GM13976 (cell line): Measurements from ENCODE around the gene HS6ST2.

Source experiments
- DNase-seq: peaks from one replicate; pipeline ENCODE4 v3.0.0; 2012; ENCODE audit warnings: low spot score
- in situ Hi-C: fragments of 300-500 bp; cut with MboI; formaldehyde crosslinking; loops from one replicate; pipeline ENCODE4 v1.12.0; 2022; ENCODE audit warnings: low sequenced_read_pairs, mixed read lengths, inconsistent platforms; ENCODE audit not compliant: unreplicated experiment
- TF ChIP-seq, protein P1 (sequence below): IDR thresholded peaks from 2 replicates; pipeline ENCODE4 v1.5.1; 2012; ENCODE audit warnings: borderline replicate concordance, mild to moderate bottlenecking; ENCODE audit not compliant: insufficient read depth; ENCODE audit errors: extremely low read depth, missing control alignments, control extremely low read depth

The HS6ST2 gene

DNA sequence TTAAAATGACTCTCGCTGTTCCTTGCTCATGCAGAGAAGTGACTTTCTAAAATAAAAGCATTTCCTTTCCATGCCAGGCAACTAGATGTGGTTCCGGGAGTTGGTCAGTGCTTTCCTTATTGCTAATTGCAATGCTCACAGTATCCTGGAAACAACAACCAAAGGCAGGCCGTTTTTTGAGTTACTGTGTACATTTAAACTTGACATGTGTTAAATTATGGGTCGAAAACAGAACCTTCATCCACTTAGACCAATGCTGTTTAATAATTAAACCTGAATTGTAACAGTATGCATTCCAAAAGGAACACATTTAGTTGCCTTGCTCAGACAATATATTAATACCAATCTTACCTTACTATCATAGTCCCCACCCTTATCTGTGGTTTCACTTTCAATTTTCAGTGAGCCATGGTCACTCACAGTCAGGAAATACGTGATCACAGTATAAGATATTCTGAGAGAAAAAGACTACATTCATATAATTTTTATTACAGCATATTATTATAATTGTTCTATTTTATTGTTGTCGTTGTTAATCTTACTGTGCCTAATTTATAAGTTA is 102.6 kb downstream of the HS6ST2 start:
- in situ Hi-C loops, result no loop called here
- TF ChIP-seq, protein P1, sequence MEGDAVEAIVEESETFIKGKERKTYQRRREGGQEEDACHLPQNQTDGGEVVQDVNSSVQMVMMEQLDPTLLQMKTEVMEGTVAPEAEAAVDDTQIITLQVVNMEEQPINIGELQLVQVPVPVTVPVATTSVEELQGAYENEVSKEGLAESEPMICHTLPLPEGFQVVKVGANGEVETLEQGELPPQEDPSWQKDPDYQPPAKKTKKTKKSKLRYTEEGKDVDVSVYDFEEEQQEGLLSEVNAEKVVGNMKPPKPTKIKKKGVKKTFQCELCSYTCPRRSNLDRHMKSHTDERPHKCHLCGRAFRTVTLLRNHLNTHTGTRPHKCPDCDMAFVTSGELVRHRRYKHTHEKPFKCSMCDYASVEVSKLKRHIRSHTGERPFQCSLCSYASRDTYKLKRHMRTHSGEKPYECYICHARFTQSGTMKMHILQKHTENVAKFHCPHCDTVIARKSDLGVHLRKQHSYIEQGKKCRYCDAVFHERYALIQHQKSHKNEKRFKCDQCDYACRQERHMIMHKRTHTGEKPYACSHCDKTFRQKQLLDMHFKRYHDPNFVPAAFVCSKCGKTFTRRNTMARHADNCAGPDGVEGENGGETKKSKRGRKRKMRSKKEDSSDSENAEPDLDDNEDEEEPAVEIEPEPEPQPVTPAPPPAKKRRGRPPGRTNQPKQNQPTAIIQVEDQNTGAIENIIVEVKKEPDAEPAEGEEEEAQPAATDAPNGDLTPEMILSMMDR, result no peak

DNA sequence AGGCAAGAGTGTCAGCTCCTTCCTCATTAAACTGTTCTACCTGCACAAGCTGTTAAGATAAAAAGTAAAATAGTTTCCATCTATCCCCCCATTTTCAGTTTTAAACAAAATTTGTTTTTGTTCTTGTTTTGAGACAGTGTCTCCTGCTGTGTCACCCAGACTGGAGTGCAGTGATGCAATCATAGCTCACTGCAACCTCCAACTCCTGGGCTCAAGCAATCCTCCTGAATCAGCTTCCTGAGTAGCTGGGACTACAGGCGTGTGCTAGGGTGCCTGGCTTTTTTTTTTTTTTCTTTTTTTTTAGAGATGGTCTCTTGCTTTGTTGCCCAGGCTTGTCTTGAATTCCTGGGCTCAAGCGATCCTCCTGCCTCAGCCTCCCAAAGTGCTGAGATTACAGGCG is 105.4 kb downstream of the HS6ST2 start:
- in situ Hi-C loops, result no loop called here
- TF ChIP-seq, protein P1, result no peak
- DNase-seq, result no peak

More for the DNA sequence above, 102.6 kb downstream of the HS6ST2 start:
- no peak for DNase-seq

DNA sequence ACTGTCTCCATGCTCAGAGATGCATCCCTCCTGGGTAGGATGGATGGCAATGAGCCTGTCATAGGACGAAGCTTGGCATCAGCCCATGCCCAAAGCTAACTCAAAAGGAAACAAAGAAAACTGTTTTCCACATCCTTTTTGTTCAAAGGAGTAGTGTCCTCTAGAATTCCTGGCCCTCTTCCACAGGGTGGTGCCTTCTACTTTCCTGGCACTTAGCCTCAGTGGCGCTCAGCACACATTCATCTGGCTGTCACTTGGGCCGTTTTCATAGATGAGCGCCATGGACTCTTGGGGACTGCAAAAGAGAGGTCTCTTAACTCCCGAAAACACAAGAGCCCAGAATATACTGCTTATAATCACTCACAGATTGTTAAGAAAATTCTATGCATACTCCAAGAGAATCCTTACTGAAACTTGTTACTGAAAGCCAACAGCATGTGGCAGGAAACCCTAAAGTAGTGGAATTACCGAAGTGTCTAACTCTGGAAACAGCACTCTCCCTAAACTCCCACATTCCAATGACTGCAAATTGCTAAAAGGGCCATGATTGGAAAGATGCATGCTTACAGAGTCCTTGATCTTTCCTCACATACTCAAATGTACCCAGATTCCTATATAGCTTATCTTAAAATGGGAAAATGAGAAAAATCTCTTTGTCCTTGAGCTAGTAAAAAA is 110.0 kb downstream of the HS6ST2 start:
- no peak for DNase-seq
- TF ChIP-seq, protein P1, result no peak
- in situ Hi-C loops, result no loop called here

DNA sequence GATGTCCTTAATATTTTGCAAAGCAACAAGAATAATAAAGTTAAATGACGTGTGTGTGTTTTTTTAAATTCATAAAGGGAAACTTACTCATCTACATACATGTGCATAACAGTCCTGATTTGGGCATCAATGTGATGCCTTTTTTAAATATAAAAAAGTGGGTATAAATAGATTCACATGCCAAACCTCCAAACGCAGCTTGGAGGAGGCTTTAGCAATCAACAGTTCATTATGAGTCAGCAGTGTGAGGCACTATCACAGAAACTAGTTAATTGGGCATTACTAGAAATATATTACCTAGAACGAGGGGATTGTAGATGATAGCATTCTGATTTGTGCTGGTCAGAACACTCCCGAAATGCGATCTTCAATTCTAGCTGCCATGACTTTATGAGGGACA is 115.1 kb downstream of the HS6ST2 start:
- TF ChIP-seq, protein P1, result no peak
- DNase-seq, result no peak
- in situ Hi-C loops, result no loop called here

DNA sequence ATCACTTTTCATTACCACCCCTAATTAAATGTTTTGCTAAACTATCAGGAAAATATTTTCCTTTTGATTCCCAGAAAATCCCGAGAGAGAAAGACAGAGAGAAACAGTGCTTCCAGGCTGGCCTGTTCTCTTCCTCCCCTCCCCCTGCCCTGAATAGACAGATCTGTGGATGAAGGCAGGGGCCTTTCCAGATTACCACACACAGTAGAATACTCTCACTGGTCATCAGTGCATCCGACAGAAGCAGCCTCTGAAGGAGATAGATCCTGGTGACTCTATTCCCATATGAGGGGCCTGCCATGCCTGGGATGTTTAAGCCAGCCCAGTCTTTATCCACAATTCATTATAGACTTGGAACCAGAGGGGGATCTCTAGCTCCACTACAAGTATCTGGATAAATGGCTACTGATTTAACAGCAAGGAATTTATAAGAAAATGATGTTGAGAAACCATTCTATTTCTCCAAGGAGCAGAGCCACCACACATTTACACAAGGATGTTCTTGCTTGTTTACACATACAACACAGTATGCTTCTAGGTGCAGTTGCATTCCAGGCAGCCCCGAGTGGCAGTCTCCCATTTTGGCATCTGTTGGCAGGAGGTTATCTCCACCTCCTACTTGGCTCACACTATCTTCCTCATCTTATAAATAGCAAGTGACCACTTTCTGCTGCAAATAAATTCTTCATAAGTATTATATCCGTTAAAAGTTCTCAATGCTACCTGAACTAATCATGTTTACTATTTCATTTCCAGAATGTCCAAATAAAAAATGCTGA is 115.8 kb downstream of the HS6ST2 start:
- in situ Hi-C loops, result no loop called here
- no peak for DNase-seq
- TF ChIP-seq, protein P1, result no peak

DNA sequence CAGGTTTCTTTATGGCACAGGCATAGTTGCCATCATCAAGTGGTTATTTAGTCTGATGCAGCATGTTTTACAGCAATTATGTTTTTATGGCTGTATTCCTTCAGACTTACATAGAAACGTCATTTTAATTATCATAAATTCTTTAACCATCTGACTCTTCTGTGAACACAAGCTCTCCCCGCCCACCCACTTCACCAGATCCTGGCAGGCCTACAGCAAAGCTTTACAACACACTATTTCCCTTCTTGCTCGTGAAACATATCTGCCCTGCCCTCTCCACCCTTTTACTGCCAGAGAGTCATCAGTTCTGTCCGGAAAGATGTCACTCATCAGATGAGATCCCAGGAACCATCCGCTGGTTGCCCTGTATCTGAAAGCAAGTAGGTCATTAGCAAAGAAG is 120.5 kb downstream of the HS6ST2 start:
- in situ Hi-C loops, result no loop called here
- no peak for DNase-seq
- TF ChIP-seq, protein P1, result no peak
